GM12878 (cell line): ENCODE results near the gene RNF220. TPM values are rescaled to one million over a fixed set of nuclear protein-coding genes. Genes with fewer than 3 reads are reported as not detected.

Experiments
- ATAC-seq: fragments of 200-7000 bp; cut with Tn5 transposase; 3 replicates; pipeline ENCODE4 v1.9.1; 2020; ENCODE audit warnings: mild to moderate bottlenecking, moderate library complexity
- BruUV-seq: library from RNA; stranded (reverse); fragments of 400-500 nt; replicated peaks from 2 replicates; lab custom pipeline; 2021; lab: Mats Ljungman, UMichigan
- CTCF ChIA-PET: fragments of 300-600 bp; sonication (Branson Sonifier 250); formaldehyde crosslinking; extraction: SDS; loops from one replicate; lab custom pipeline; 2021; ENCODE audit warnings: inconsistent platforms; lab: Yijun Ruan, JAX
- POLR2A ChIA-PET: fragments of 350-600 bp; formaldehyde crosslinking; extraction: SDS; loops from one replicate; lab custom pipeline; 2021; ENCODE audit warnings: inconsistent platforms; lab: Charles Lee
- RAD21 ChIA-PET: fragments of 300-600 bp; sonication (Branson Sonifier 250); formaldehyde crosslinking; loops from one replicate; lab custom pipeline; 2023; ENCODE audit warnings: antibody characterized with exemption; ENCODE audit not compliant: unreplicated experiment; lab: Charles Lee
- SMC1A ChIA-PET: fragments of 300-600 bp; sonication (Branson Sonifier 250); formaldehyde crosslinking; loops from one replicate; lab custom pipeline; 2023; ENCODE audit not compliant: unreplicated experiment, uncharacterized antibody; lab: Charles Lee
- DNase-seq: peaks from one replicate; pipeline ENCODE4 v3.0.0-alpha.2; 2011; ENCODE audit warnings: low read depth, low spot score
- FAIRE-seq: peaks from 3 replicates; lab custom pipeline; 2011; peaks lifted over from hg19 to GRCh38; lab: Jason Lieb, UNC
- H2AFZ ChIP-seq: 2 replicates; pipeline ENCODE4 v1.6.0; 2011; ENCODE audit warnings: low read depth, low read length, control low read depth; ENCODE audit not compliant: control insufficient read depth
- H3K27ac ChIP-seq: 2 replicates; pipeline ENCODE4 v1.5.1; 2011; ENCODE audit warnings: control low read depth; ENCODE audit not compliant: control insufficient read depth, insufficient read depth
- H3K27me3 ChIP-seq, 2 experiments: replicated peaks in 1 of 2; 2 replicates each; pipeline versions ENCODE4 v1.6.0 to v1.6.1; 2011; ENCODE audit warnings: low read length in 1 of 2; ENCODE audit not compliant: control insufficient read depth in 2 of 2, insufficient read depth in 2 of 2
- H3K36me3 ChIP-seq, 2 experiments: 2 replicates each; pipeline ENCODE4 v1.5.1; 2011; ENCODE audit warnings: low read length in 1 of 2; ENCODE audit not compliant: control insufficient read depth in 2 of 2, insufficient read depth in 2 of 2
- H3K4me1 ChIP-seq: 2 replicates; pipeline ENCODE4 v1.6.1; 2011; ENCODE audit warnings: mild to moderate bottlenecking, low read length, moderate library complexity, mixed read lengths; ENCODE audit not compliant: control insufficient read depth, insufficient read depth
- H3K4me2 ChIP-seq: 2 replicates; pipeline ENCODE4 v1.6.0; 2011; ENCODE audit warnings: control low read depth; ENCODE audit not compliant: control insufficient read depth, insufficient read depth
- H3K4me3 ChIP-seq: fragments of 200-600 bp; sonication (generic); 2 replicates; pipeline ENCODE4 v1.5.1; 2016
- H3K79me2 ChIP-seq: 2 replicates; pipeline ENCODE4 v1.6.0; 2011; ENCODE audit warnings: low read length; ENCODE audit not compliant: control insufficient read depth, insufficient read depth
- H3K9ac ChIP-seq: 2 replicates; pipeline ENCODE4 v1.8.0; 2011; ENCODE audit warnings: low read length, control low read depth, mixed read lengths; ENCODE audit not compliant: control insufficient read depth, insufficient read depth
- H3K9me3 ChIP-seq: replicated peaks from 3 replicates; pipeline ENCODE4 v1.5.1; 2011; ENCODE audit warnings: mild to moderate bottlenecking, low read length; ENCODE audit not compliant: control insufficient read depth, insufficient read depth
- H4K20me1 ChIP-seq: 2 replicates; pipeline ENCODE4 v1.6.0; 2011; ENCODE audit not compliant: control insufficient read depth, insufficient read depth
- CBFB ChIP-seq: IDR thresholded peaks from 2 replicates; pipeline ENCODE4 v1.6.1; 2016; ENCODE audit warnings: antibody characterized with exemption, low read depth
- CHD4 ChIP-seq: fragments of 200-600 bp; sonication (generic); IDR thresholded peaks from 2 replicates; pipeline ENCODE4 v1.6.1; 2016; ENCODE audit warnings: mild to moderate bottlenecking
- CUX1 ChIP-seq: IDR thresholded peaks from 2 replicates; pipeline ENCODE4 v1.6.1; 2012; ENCODE audit warnings: improper control_type of control experiment, low read depth, low read length; ENCODE audit not compliant: insufficient replicate concordance
- EP300 ChIP-seq, 2 experiments: fragments of 150-350 bp in 1 of 2; IDR thresholded peaks; 2 replicates each; pipeline ENCODE4 v1.6.1; 2011 to 2012; ENCODE audit warnings: low read depth in 2 of 2, low read length in 2 of 2, borderline replicate concordance in 1 of 2, improper control_type of control experiment in 1 of 2, inconsistent platforms in 1 of 2; ENCODE audit not compliant: control insufficient read depth in 1 of 2
- MTA3 ChIP-seq: IDR thresholded peaks from 2 replicates; pipeline ENCODE4 v1.6.1; 2012; ENCODE audit warnings: low read length, inconsistent platforms, borderline replicate concordance
- NFIC ChIP-seq: IDR thresholded peaks from 2 replicates; pipeline ENCODE4 v1.6.1; 2012; ENCODE audit warnings: low read depth, mild to moderate bottlenecking, inconsistent platforms, low read length, moderate library complexity
- PAX8 ChIP-seq: fragments of 450-650 bp; IDR thresholded peaks from 2 replicates; pipeline ENCODE4 v1.6.1; 2017; ENCODE audit warnings: mild to moderate bottlenecking, moderate library complexity
- POLR2AphosphoS5 ChIP-seq: IDR thresholded peaks from 2 replicates; pipeline ENCODE4 v1.6.1; 2011; ENCODE audit warnings: mild to moderate bottlenecking, low read length, inconsistent platforms
- TCF3 ChIP-seq: IDR thresholded peaks from 2 replicates; pipeline ENCODE4 v1.6.1; 2012; ENCODE audit warnings: low read depth, mild to moderate bottlenecking, low read length, borderline replicate concordance; ENCODE audit not compliant: insufficient read depth
- ZBTB33 ChIP-seq: fragments of 450-650 bp; IDR thresholded peaks from 2 replicates; pipeline ENCODE4 v1.6.1; 2017; ENCODE audit warnings: mild to moderate bottlenecking
- ZZZ3 ChIP-seq: IDR thresholded peaks from 2 replicates; pipeline ENCODE4 v1.6.1; 2011; ENCODE audit warnings: low read depth; ENCODE audit not compliant: control insufficient read depth, insufficient read length
- WGBS: methylation state at CpG from one replicate; pipeline ENCODE4 v1.1.6; 2016; ENCODE audit warnings: low lambda C conversion rate; ENCODE audit not compliant: insufficient replicate concordance, insufficient coverage; ENCODE audit errors: missing lambda C conversion rate; 5-methylcytosine and 5-hydroxymethylcytosine counted together
- in situ Hi-C: fragments of 300-500 bp; cut with MboI; formaldehyde crosslinking; loops from 9 replicates; pipeline ENCODE4 v1.14.3; 2018; ENCODE audit warnings: mixed read lengths
- intact Hi-C: fragments of 100-400 bp; cut with micrococcal nuclease; formaldehyde crosslinking; loops from one replicate; pipeline ENCODE4 v1.14.2; 2022; ENCODE audit not compliant: unreplicated experiment
- polyA plus RNA-seq, 11 experiments: library from polyadenylated mRNA; depleted of rRNA in 4 of 11; unstranded in 6 of 11; stranded (reverse) in 5 of 11; fragments of >200 nt; fragmentation: Nextera tagmentation in 4 of 11; fragmentation: Illumina TruSeq in 1 of 11; extraction: Ambion mirVana in 4 of 11; extraction: Trizol in 1 of 11; gene quantifications; 1 replicate in 1 of 11; 2 replicates in 10 of 11; pipeline versions ENCODE4 v1.2.1 to v1.2.3, GENCODE V29; 2011 to 2016; ENCODE audit warnings: inconsistent platforms in 2 of 11, missing spikeins in 2 of 11, low read depth in 1 of 11
- total RNA-seq, 4 experiments: library from RNA; depleted of rRNA in 3 of 4; stranded (reverse); fragments of >200 nt in 3 of 4; fragmentation: Illumina TruSeq in 1 of 4; extraction: Trizol in 1 of 4; gene quantifications; 2 replicates each; pipeline versions ENCODE4 v1.2.1 to v1.2.3, GENCODE V29; 2013 to 2021

Gene RNF220
- total and polyA plus RNA-seq, 10 of the 15 experiments (the other 5 are each of a cell fraction or from before 2014, with no cell fraction given) = 4.6 to 84.1 (median 53.7) TPM

GRCh38 chr1:44531785-44532566, 126.9 kb downstream of the RNF220 start (continued):
- TF ChIP-seq CUX1 = no peak
- no peak for TF ChIP-seq NFIC
- TF ChIP-seq POLR2AphosphoS5 = no peak
- no peak for TF ChIP-seq ZZZ3

GRCh38 chr1:44532567-44532944, 127.5 kb downstream of the RNF220 start:
- in situ Hi-C loops = no loop called here
- H3K4me3 ChIP-seq = no peak overlapping the region
- H3K4me1 ChIP-seq = no peaks in the 10 kb centered on the region
- H3K9ac ChIP-seq = no peak overlapping the region
- WGBS = 27% methylated on average over 3 of the region's 3 CpGs
- H4K20me1 ChIP-seq = no peaks in the 10 kb centered on the region
- ChIA-PET RAD21 (no interaction called here), POLR2A (interaction anchor here (0.6 kb wide), 1 partner anchor 238 kb away, joined by 3 read pairs; no protein-coding TSS in a partner anchor), SMC1A (interaction anchor here (1.0 kb wide), 1 partner anchor 13 kb away, joined by 3 read pairs; no protein-coding TSS in a partner anchor), CTCF (interaction anchor here (0.7 to 0.8 kb wide), 2 partner anchors 9 to 188 kb away, joined by 3 to 4 read pairs; no protein-coding TSS in a partner anchor)
- H3K27me3 ChIP-seq = no peaks in the 10 kb centered on the region
- H3K79me2 ChIP-seq = no peaks in the 10 kb centered on the region
- ATAC-seq = peak; percentile 18; the same call in 1 of the 3 replicates
- no peaks in the 10 kb centered on the region for H3K36me3 ChIP-seq
- H2AFZ ChIP-seq = no peak overlapping the region
- no peak overlapping the region for H3K27ac ChIP-seq
- BruUV-seq = no TSS peak
- DNase-seq = no peak
- intact Hi-C loops = no loop called here
- H3K9me3 ChIP-seq = no peaks in the 10 kb centered on the region
- H3K4me2 ChIP-seq = no peak overlapping the region
- FAIRE-seq = no peak
- TF ChIP-seq CHD4 = no peak
- no peak for TF ChIP-seq MTA3
- no peak for TF ChIP-seq EP300 (IDR thresholded peaks at IDR 0.05; ENCODE audit: borderline replicate concordance in 1 of 2, control insufficient read depth in 1 of 2, low read depth in 2 of 2, low read length in 2 of 2)
- no peak for TF ChIP-seq PAX8
- no peak for TF ChIP-seq TCF3
- TF ChIP-seq ZBTB33 = no peak
- TF ChIP-seq CBFB = no peak
